ENCODE measurements around the gene COPG2. TPM values are rescaled to one million over a fixed set of nuclear protein-coding genes. Genes with fewer than 3 reads are reported as not detected.

Gene COPG2
- total and polyA plus RNA-seq, 2 donors (not counting 3 experiments of a cell fraction or from before 2014, with no cell fraction given), result 9.4 to 11.6 TPM

- H2AFZ ChIP-seq (ENCODE audit: low read depth, low read length), result no peak overlapping the region
- H3K79me2 ChIP-seq (ENCODE audit: control insufficient read depth, insufficient read depth, low read length), result no peaks in the 10 kb centered on the region
- no peaks in the 10 kb centered on the region for H3K4me1 ChIP-seq (ENCODE audit: control insufficient read depth, extremely low read depth, insufficient read depth, low read length)
- no peaks in the 10 kb centered on the region for H3K9me1 ChIP-seq (replicated peaks; ENCODE audit: control insufficient read depth, extremely low read depth, insufficient read depth, low read length)
- no TSS peak for BruUV-seq (replicated peaks)
- H3K9ac ChIP-seq (replicated peaks; ENCODE audit: extremely low read depth, insufficient read depth, low read length), result no peak overlapping the region
- CTCF ChIA-PET, result no interaction called here
- H3K4me2 ChIP-seq (ENCODE audit: insufficient read depth, low read length), result no peak overlapping the region
- dilution Hi-C loops (cut with MboI; ENCODE audit: extremely low pct_ligation_motif_present, low sequenced_read_pairs), result no loop called here
- no peak overlapping the region for H3K27ac ChIP-seq (ENCODE audit: insufficient read depth, low read depth, low read length)
- no peaks in the 10 kb centered on the region for H3K36me3 ChIP-seq (ENCODE audit: control insufficient read depth in 2 of 2, extremely low read depth in 1 of 2, insufficient read depth in 2 of 2, low read length in 2 of 2)
- H4K20me1 ChIP-seq (replicated peaks; ENCODE audit: control insufficient read depth, extremely low read depth, insufficient read depth, low read length), result no peaks in the 10 kb centered on the region
- no peaks in the 10 kb centered on the region for H3K27me3 ChIP-seq (ENCODE audit: control insufficient read depth in 2 of 2, insufficient read depth in 2 of 2, low read length in 2 of 2)
- no peak for TF ChIP-seq FOS (IDR thresholded peaks at IDR 0.05; ENCODE audit: borderline replicate concordance, insufficient read depth, low read length)
- no peak for TF ChIP-seq JUN (IDR thresholded peaks at IDR 0.05; ENCODE audit: borderline replicate concordance, insufficient read depth, insufficient read length, low read depth)
- TF ChIP-seq GATA2 (IDR thresholded peaks at IDR 0.05; ENCODE audit: insufficient read depth, insufficient read length, low read depth, low read length), result no peak
- TF ChIP-seq MAX (IDR thresholded peaks at IDR 0.05; ENCODE audit: insufficient read depth, insufficient read length), result no peak
- no peak for TF ChIP-seq POLR2A (IDR thresholded peaks at IDR 0.05; ENCODE audit: low read depth, low read length)
- no peak for TF ChIP-seq POLR2AphosphoS5 (IDR thresholded peaks at IDR 0.05; ENCODE audit: insufficient read depth, low read depth, low read length)
- no peak for TF ChIP-seq EZH2 (IDR thresholded peaks at IDR 0.05; ENCODE audit: borderline replicate concordance, low read depth, low read length, severe bottlenecking)
- TF ChIP-seq, protein P1, sequence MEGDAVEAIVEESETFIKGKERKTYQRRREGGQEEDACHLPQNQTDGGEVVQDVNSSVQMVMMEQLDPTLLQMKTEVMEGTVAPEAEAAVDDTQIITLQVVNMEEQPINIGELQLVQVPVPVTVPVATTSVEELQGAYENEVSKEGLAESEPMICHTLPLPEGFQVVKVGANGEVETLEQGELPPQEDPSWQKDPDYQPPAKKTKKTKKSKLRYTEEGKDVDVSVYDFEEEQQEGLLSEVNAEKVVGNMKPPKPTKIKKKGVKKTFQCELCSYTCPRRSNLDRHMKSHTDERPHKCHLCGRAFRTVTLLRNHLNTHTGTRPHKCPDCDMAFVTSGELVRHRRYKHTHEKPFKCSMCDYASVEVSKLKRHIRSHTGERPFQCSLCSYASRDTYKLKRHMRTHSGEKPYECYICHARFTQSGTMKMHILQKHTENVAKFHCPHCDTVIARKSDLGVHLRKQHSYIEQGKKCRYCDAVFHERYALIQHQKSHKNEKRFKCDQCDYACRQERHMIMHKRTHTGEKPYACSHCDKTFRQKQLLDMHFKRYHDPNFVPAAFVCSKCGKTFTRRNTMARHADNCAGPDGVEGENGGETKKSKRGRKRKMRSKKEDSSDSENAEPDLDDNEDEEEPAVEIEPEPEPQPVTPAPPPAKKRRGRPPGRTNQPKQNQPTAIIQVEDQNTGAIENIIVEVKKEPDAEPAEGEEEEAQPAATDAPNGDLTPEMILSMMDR (IDR thresholded peaks at IDR 0.05; ENCODE audit: extremely low read depth in 1 of 2, insufficient read depth in 1 of 2, low read depth in 1 of 2, low read length in 2 of 2), result no peak
- no peak for TF ChIP-seq MYC (IDR thresholded peaks at IDR 0.05; ENCODE audit: low read depth, low read length)
- FAIRE-seq, result no peak
- no peak for DNase-seq (ENCODE audit: low read depth, low spot score)
- no peak overlapping the region for H3K4me3 ChIP-seq (replicated peaks in 1 of 3; ENCODE audit: insufficient read depth in 1 of 3, low read depth in 1 of 3, low read length in 3 of 3)
- intact Hi-C loops (cut with micrococcal nuclease), result no loop called here
- POLR2A ChIA-PET, result no interaction called here
- H3K9me3 ChIP-seq (replicated peaks; ENCODE audit: control insufficient read depth, insufficient read depth, low read length), result no peaks in the 10 kb centered on the region
These were observed 45.7 kb downstream of the COPG2 start for GRCh38 chr7:130622866-130623265.
